WTC11 (cell line): Measurements from ENCODE around the gene NFKBIE. TPM values are rescaled to one million over a fixed set of nuclear protein-coding genes. Genes with fewer than 3 reads are reported as not detected.

ENCODE experiments used
- ATAC-seq: fragments of 200-7000 bp; cut with Tn5 transposase; 2 replicates; pipeline ENCODE4 v1.10.0; 2021; ENCODE audit warnings: mild to moderate bottlenecking, moderate library complexity
- CTCF ChIA-PET: fragments of 300-600 bp; sonication (Branson Sonifier 250); formaldehyde crosslinking; loops from one replicate; lab custom pipeline; 2021; ENCODE audit warnings: antibody characterized with exemption; lab: Charles Lee
- POLR2A ChIA-PET: fragments of 350-600 bp; sonication (Branson Sonifier 250); formaldehyde crosslinking; loops from one replicate; lab custom pipeline; 2021; ENCODE audit warnings: antibody characterized with exemption; lab: Charles Lee
- DNase-seq: peaks from one replicate; pipeline ENCODE4 v3.0.0; 2021; ENCODE audit warnings: low spot score
- H3K27ac Mint-ChIP-seq: 2 replicates; pipeline ENCODE4 v1.8.0; 2021; ENCODE audit warnings: mixed read lengths
- H3K27me3 Mint-ChIP-seq: 2 replicates; pipeline ENCODE4 v1.8.0; 2021; ENCODE audit warnings: low read depth, mild to moderate bottlenecking, moderate library complexity, mixed read lengths
- H3K36me3 Mint-ChIP-seq: 2 replicates; pipeline ENCODE4 v1.8.0; 2021; ENCODE audit warnings: mixed read lengths
- H3K4me1 Mint-ChIP-seq: 2 replicates; pipeline ENCODE4 v1.8.0; 2022; ENCODE audit warnings: mixed read lengths
- H3K4me3 Mint-ChIP-seq: 2 replicates; pipeline ENCODE4 v1.8.0; 2021; ENCODE audit warnings: mild to moderate bottlenecking, moderate library complexity, mixed read lengths
- H3K9me3 Mint-ChIP-seq: 2 replicates; pipeline ENCODE4 v1.8.0; 2021; ENCODE audit warnings: mixed read lengths
- ARID4B ChIP-seq: sonication (generic); formaldehyde crosslinking; IDR thresholded peaks from 2 replicates; pipeline ENCODE4 v1.8.0; 2023; ENCODE audit warnings: missing genetic modification reagents, mild to moderate bottlenecking, borderline replicate concordance
- ATF2 ChIP-seq: sonication (generic); formaldehyde crosslinking; IDR thresholded peaks from 2 replicates; pipeline ENCODE4 v1.8.1; 2022; ENCODE audit warnings: low read depth, missing genetic modification reagents, borderline replicate concordance
- CTCF ChIP-seq: fragments of 200-600 bp; IDR thresholded peaks from 2 replicates; pipeline ENCODE4 v1.8.0; 2022; ENCODE audit warnings: antibody characterized with exemption
- E2F4 ChIP-seq: sonication (generic); formaldehyde crosslinking; IDR thresholded peaks from 2 replicates; pipeline ENCODE4 v1.8.1; 2022; ENCODE audit warnings: low read depth, mild to moderate bottlenecking, moderate library complexity, missing genetic modification reagents, borderline replicate concordance
- EMX1 ChIP-seq: fragments of 250-450 bp; sonication (Bioruptor Pico); IDR thresholded peaks from 2 replicates; pipeline ENCODE4 v1.8.0; 2021; ENCODE audit warnings: mild to moderate bottlenecking
- ERG ChIP-seq: fragments of 250-450 bp; sonication (Bioruptor Pico); IDR thresholded peaks from 2 replicates; pipeline ENCODE4 v1.8.0; 2021; ENCODE audit warnings: mild to moderate bottlenecking
- FOXP1 ChIP-seq: sonication (generic); formaldehyde crosslinking; IDR thresholded peaks from 2 replicates; pipeline ENCODE4 v1.8.0; 2022; ENCODE audit warnings: missing genetic modification reagents, mild to moderate bottlenecking, moderate library complexity, borderline replicate concordance
- GTF2I ChIP-seq: fragments of 250-450 bp; sonication (Bioruptor Pico); conservative IDR thresholded peaks from 2 replicates; pipeline ENCODE4 v1.4.0; 2021; ENCODE audit warnings: mild to moderate bottlenecking
- JUN ChIP-seq: sonication (generic); formaldehyde crosslinking; IDR thresholded peaks from 2 replicates; pipeline ENCODE4 v1.8.0; 2023; ENCODE audit warnings: mild to moderate bottlenecking, missing genetic modification reagents
- RORB ChIP-seq: fragments of 250-450 bp; sonication (Bioruptor Pico); IDR thresholded peaks from 2 replicates; pipeline ENCODE4 v1.9.0; 2021; ENCODE audit warnings: mild to moderate bottlenecking
- SOX15 ChIP-seq: fragments of 250-450 bp; sonication (Bioruptor Pico); IDR thresholded peaks from 2 replicates; pipeline ENCODE4 v1.9.0; 2021; ENCODE audit warnings: mild to moderate bottlenecking
- TCF7 ChIP-seq: sonication (generic); formaldehyde crosslinking; IDR thresholded peaks from 2 replicates; pipeline ENCODE4 v1.8.0; 2022; ENCODE audit warnings: mild to moderate bottlenecking, low read depth, missing genetic modification reagents, moderate library complexity
- ZBTB43 ChIP-seq: sonication (generic); formaldehyde crosslinking; IDR thresholded peaks from 2 replicates; pipeline ENCODE4 v1.8.1; 2023; ENCODE audit warnings: mild to moderate bottlenecking, missing genetic modification reagents
- ZNF512 ChIP-seq: sonication (generic); formaldehyde crosslinking; IDR thresholded peaks from 2 replicates; pipeline ENCODE4 v1.8.1; 2022; ENCODE audit warnings: missing genetic modification reagents, borderline replicate concordance
- total RNA-seq: library from RNA; stranded (reverse); gene quantifications from 3 replicates; pipeline ENCODE4 v1.2.3, GENCODE V29; 2021

The NFKBIE gene
- total RNA-seq, 1 experiment from 2014 or later: 10.3 TPM

GRCh38 chr6:44289726-44290260, 24.4 kb upstream of the NFKBIE start (continued):
- TF ChIP-seq ERG (CRISPR knock-in tag) (no peak), ZBTB43 (CRISPR knock-in tag) (no peak), EMX1 (CRISPR knock-in tag) (no peak), SOX15 (no peak), GTF2I (CRISPR knock-in tag) (no peak), JUN (CRISPR knock-in tag) (no peak), ARID4B (CRISPR knock-in tag) (no peak), TCF7 (CRISPR knock-in tag) (no peak), E2F4 (CRISPR knock-in tag) (no peak)

- Mint-ChIP-seq H3K27ac (no peak overlapping the region), H3K27me3 (peaks cover 54% of the 10 kb centered on the region), H3K4me3 (no peak overlapping the region), H3K9me3 (no peaks in the 10 kb centered on the region), H3K4me1 (no peaks in the 10 kb centered on the region), H3K36me3 (no peaks in the 10 kb centered on the region)
- no peak for DNase-seq
- ATAC-seq: no peak
- no peak for TF ChIP-seq ZNF512 (CRISPR knock-in tag)
- ChIA-PET CTCF (interaction anchor here (1.9 to 2.6 kb wide), 2 partner anchors 18 kb away, joined by 9 to 10 read pairs; no protein-coding TSS in a partner anchor), POLR2A (no interaction called here)
Observed at GRCh38 chr6:44286747-44287146, 21.4 kb upstream of the NFKBIE start.

- H3K9me3 Mint-ChIP-seq: no peaks in the 10 kb centered on the region
- H3K4me3 Mint-ChIP-seq: no peak overlapping the region
- DNase-seq (no peak), ATAC-seq (no peak)
- CTCF ChIA-PET: interaction anchor here (1.4 to 1.9 kb wide), 2 partner anchors 19 to 27 kb away, joined by 5 to 10 read pairs; partner anchors contain the start of gene AARS2
- POLR2A ChIA-PET: no interaction called here
- no peaks in the 10 kb centered on the region for H3K36me3 Mint-ChIP-seq
- TF ChIP-seq RORB (CRISPR knock-in tag) (no peak), FOXP1 (CRISPR knock-in tag) (no peak), ATF2 (CRISPR knock-in tag) (no peak), CTCF (no peak), SOX15 (no peak)
- H3K4me1 Mint-ChIP-seq: no peaks in the 10 kb centered on the region
- peaks cover 54% of the 10 kb centered on the region for H3K27me3 Mint-ChIP-seq
- H3K27ac Mint-ChIP-seq: no peak overlapping the region
Observed at GRCh38 chr6:44286285-44286565, 20.9 kb upstream of the NFKBIE start.
